NCI-H2107 treated with DMSO at 0.1 percent for 48 hours (cell line): Measurements from ENCODE around the gene AGBL3.
"Not testable (repeated sequence)": the region's sequence is repeated elsewhere in the genome, so short reads cannot be mapped to it uniquely, and the experiment has no call there.

Source experiments
- DNase-seq: peaks from one replicate; lab custom pipeline; 2025; ENCODE audit not compliant: unreplicated experiment; lab: John Stamatoyannopoulos, UW

The AGBL3 gene

GRCh38 chr7:134963036-134963435 lies 23.3 kb upstream of the AGBL3 start:
- DNase-seq, result no peak

- no peak for DNase-seq
Observed at GRCh38 chr7:134966691-134967090, 19.6 kb upstream of the AGBL3 start.

GRCh38 chr7:134968110-134968509 lies 18.2 kb upstream of the AGBL3 start:
- no peak for DNase-seq

GRCh38 chr7:134981645-134982044 lies 4.7 kb upstream of the AGBL3 start:
- not testable (repeated sequence) for DNase-seq

- DNase-seq, result no peak
Observed at GRCh38 chr7:134985894-134986362, 380 bp upstream of the AGBL3 start.

GRCh38 chr7:134988161-134988560 lies 1.9 kb downstream of the AGBL3 start:
- no peak for DNase-seq

- no peak for DNase-seq
Observed at GRCh38 chr7:134991469-134992339, 5.4 kb downstream of the AGBL3 start.

GRCh38 chr7:134992626-134993179 lies 6.4 kb downstream of the AGBL3 start:
- no peak for DNase-seq

GRCh38 chr7:134993877-134994456 lies 7.7 kb downstream of the AGBL3 start:
- DNase-seq, result no peak

- DNase-seq, result no peak
Observed at GRCh38 chr7:134995239-134996096, 9.2 kb downstream of the AGBL3 start.

GRCh38 chr7:134996097-134996550 lies 9.8 kb downstream of the AGBL3 start:
- no peak for DNase-seq

- no peak for DNase-seq
Observed at GRCh38 chr7:134997214-134997885, 11.0 kb downstream of the AGBL3 start.

- no peak for DNase-seq
Observed at GRCh38 chr7:134999136-134999535, 12.8 kb downstream of the AGBL3 start.

GRCh38 chr7:135001390-135002165 lies 15.3 kb downstream of the AGBL3 start:
- no peak for DNase-seq

GRCh38 chr7:135012229-135012628 lies 25.9 kb downstream of the AGBL3 start:
- no peak for DNase-seq

GRCh38 chr7:135023622-135024021 lies 37.3 kb downstream of the AGBL3 start:
- DNase-seq, result no peak

GRCh38 chr7:135035252-135035651 lies 48.9 kb downstream of the AGBL3 start:
- no peak for DNase-seq

GRCh38 chr7:135067017-135067416 lies 80.7 kb downstream of the AGBL3 start:
- DNase-seq, result not testable (repeated sequence)

GRCh38 chr7:135074096-135074495 lies 87.8 kb downstream of the AGBL3 start:
- no peak for DNase-seq

GRCh38 chr7:135074531-135074930 lies 88.2 kb downstream of the AGBL3 start:
- DNase-seq, result no peak
